Neural cell (in vitro differentiated cells): ENCODE measurements around the gene KREMEN2.
"Not testable (repeated sequence)": the region's sequence is repeated elsewhere in the genome, so short reads cannot be mapped to it uniquely, and the experiment has no call there.

Experiments used
- CTCF ChIP-seq: fragments of 450-650 bp; IDR thresholded peaks from 2 replicates; pipeline ENCODE4 v1.5.1; 2014; ENCODE audit warnings: antibody characterized with exemption, mild to moderate bottlenecking, moderate library complexity; ENCODE audit not compliant: poor library complexity, severe bottlenecking
- MXI1 ChIP-seq: fragments of 450-650 bp; conservative IDR thresholded peaks from 2 replicates; pipeline ENCODE4 v1.6.1; 2014; ENCODE audit warnings: antibody characterized with exemption, mild to moderate bottlenecking; ENCODE audit not compliant: poor library complexity, severe bottlenecking
- POLR2AphosphoS5 ChIP-seq: IDR thresholded peaks from 2 replicates; pipeline ENCODE4 v1.6.1; 2012
- RAD21 ChIP-seq: fragments of 450-650 bp; conservative IDR thresholded peaks from 2 replicates; pipeline ENCODE4 v1.6.1; 2014; ENCODE audit warnings: antibody characterized with exemption, mild to moderate bottlenecking, moderate library complexity
- REST ChIP-seq: IDR thresholded peaks from 2 replicates; pipeline ENCODE4 v1.6.1; 2012; ENCODE audit warnings: borderline replicate concordance

GRCh38 chr16:2943716-2944115 is 20.4 kb upstream of the KREMEN2 start:
- TF ChIP-seq CTCF, RAD21, REST, POLR2AphosphoS5, MXI1: not testable (repeated sequence)
